Fibroblast of lung (primary cell): ENCODE data around the gene MAP3K4.

ENCODE experiments used
- CTCF ChIP-seq, 2 donors: IDR thresholded peaks in 1 of 2; conservative IDR thresholded peaks in 1 of 2; 1 replicate in 1 of 2; 2 replicates in 1 of 2; pipeline ENCODE4 v1.5.1; 2011 to 2012; ENCODE audit warnings: low read length in 2 of 2, control low read depth in 1 of 2, inconsistent platforms in 1 of 2, low read depth in 1 of 2, mild to moderate bottlenecking in 1 of 2
- EZH2 ChIP-seq: IDR thresholded peaks from 2 replicates; pipeline ENCODE4 v1.5.1; 2012; ENCODE audit warnings: low read length, control low read depth, mild to moderate bottlenecking; ENCODE audit errors: missing control alignments

- no peak for TF ChIP-seq CTCF (conservative IDR thresholded peaks at IDR 0.05 in 1 of 2, IDR thresholded peaks at IDR 0.05 in 1 of 2; ENCODE audit: low read depth in 1 of 2, low read length in 2 of 2)
- no peak for TF ChIP-seq EZH2
Measured at GRCh38 chr6:161066511-161066910, 74.9 kb downstream of the MAP3K4 start.
